ENCODE results near the gene ACO2.

Gene ACO2

DNA sequence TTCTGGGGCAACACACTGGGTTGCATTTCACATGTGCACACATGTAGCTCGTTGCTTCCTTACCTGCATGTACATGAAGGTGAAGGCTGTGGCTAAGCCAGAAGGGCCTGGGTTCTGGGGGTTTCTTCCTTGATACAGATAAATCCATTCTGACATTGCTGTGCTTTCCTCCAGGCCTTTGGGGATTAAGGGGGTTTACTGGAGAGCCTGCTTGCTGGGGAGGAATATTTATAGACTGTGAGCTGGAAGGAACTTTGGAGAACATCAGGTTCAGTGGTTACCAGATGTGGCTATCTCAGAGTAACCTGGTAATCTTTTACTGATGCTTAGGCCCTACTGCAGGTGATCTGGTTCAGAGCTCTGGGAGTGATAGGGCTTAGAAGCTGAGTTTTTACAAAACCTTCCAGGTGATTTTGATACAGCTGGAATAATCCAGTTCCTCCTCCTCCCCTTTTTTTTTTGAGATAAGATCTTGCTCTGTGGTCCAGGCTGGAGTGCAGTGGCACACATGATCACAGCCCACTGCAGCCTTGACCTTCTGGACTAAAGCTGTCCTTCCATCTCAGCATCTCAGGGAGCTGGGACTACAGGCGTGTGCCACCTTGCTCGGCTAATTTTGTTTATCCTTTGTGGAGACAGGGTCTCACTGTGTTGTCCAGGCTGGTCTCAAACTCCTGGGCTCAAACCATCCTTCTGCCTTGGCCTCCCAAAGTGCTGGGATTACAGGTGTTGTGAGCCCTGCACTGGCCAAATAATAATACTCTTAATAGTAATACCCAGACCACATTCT is 19.9 kb downstream of the ACO2 start:
- DNase-seq (ENCODE audit: low spot score): no peak

DNA sequence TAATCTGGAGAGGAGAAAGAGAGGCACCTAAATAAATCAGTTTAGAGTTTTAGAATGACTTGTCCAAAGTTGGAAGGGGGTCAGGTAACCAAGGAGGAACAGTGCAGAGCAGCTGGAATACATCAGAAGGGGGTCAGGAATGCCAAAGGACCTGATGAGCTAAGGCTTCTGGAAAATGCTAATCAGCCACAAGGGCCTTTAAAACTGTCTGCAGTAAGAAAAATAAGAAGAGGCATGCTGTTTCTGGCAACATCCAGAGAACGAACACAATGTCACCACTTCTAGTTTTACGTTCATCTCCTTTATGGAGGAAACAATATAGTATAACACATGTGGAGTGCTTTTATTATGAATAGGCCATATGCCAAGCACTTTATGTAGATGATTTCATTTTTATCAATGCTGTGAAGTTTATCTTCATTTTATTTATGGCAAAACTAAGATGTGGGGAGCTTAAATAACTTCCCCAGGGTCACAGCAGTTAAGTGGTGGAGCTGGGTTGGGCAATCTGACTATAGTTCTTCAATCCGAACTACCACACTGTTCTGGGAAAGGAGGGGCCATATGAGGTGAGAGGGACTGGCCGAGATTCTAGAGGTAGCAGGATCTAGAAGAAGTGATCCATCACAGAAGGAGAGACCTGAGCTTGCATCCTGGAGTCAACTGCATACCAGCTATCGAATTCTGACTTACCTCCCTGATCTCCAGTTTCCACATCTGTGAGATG is 22.6 kb downstream of the ACO2 start:
- DNase-seq (ENCODE audit: low spot score): no peak

DNA sequence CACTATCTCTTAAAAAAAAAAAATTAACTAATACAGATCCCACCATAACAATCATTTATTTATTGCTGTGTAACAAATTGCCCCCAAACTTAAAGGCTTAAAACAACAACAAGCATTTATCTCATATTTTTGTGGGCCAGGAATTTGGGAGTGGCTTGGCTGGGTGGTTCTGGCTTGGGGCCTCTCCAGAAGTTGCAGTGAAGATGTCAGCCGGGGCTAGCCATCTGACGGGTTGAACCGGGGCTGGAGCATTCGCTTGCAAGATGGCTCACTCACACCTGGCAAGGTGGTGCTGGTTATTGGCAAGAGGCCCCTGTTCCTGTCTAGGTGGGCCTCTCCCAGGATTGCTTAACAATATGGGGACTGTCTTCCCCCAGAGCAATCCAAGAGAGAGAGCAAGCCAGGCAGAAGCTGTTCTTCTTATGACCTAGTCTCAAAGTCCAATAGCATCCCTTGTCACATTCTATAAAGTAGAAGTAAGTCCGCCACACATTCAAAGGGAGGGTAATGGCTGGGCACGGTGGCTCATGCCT is 29.5 kb downstream of the ACO2 start:
- DNase-seq (ENCODE audit: low spot score): no peak

DNA sequence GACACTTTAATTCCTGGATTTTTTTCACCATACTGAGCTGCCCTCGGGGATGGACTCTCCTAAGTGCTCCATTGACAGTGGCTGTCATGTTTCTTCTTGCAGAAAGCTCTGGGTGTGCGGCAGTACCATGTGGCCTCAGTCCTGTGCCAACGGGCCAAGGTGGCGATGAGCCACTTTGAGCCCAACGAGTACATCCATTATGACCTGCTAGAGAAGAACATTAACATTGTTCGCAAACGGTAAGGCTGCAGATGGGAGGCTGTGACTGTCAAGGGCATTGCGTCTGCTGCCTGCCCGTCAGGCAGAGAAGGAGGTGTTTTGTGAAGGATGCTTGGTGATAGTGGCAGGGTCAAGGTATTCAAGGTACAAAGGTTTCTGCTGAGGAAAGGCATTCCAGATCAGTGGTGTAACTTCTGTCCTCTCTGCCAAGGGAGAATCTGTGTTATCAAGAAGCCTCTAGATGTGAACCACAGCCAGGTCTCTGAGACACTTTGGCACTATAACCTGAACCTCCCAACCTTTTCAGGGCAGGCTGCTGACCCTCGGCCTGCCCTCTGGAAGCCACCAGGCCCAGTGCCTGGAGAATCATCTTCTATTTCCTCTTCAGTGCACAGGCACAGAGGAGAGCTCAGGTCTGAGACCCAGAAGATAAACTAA is 30.8 kb downstream of the ACO2 start:
- no peak for DNase-seq (ENCODE audit: low spot score)

DNA sequence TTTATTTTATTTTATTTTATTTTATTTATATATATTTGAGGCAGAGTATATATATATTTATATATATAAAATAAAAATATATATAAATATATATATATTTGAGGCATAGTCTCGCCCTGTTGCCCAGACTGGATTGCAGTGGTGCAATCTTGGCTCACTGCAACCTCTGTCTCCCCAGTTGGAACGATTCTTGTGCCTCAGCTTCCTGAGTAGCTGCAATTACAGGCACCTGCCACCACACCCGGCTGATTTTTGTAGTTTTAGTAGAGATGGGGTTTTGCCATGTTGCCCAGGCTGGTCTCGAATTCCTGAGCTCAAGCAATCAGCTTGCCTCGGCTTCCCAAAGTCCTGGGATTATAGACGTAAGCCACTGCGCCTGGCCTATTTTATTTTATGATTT is 31.4 kb downstream of the ACO2 start:
- no peak for DNase-seq (ENCODE audit: low spot score)

DNA sequence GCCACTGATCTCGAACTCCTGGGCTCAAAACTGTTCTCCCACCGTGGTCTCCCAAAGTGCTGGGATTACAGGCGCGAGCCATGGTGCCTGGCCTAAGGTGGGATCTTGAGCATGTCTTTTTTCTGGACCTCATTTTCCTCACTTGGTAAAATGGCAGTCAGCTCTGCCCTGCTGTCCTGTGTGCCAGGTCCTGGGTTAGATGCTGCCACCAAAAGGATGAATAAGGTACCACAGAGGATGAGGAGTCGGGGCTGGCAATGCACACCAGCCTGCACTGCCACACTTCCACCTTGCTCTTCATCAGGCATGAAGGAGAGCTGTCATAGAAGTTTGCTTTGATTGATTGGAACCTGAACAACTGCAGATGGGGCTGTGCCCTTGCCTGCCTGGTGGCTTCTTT is 32.3 kb downstream of the ACO2 start:
- peak; percentile 52 for DNase-seq (ENCODE audit: low spot score)

DNA sequence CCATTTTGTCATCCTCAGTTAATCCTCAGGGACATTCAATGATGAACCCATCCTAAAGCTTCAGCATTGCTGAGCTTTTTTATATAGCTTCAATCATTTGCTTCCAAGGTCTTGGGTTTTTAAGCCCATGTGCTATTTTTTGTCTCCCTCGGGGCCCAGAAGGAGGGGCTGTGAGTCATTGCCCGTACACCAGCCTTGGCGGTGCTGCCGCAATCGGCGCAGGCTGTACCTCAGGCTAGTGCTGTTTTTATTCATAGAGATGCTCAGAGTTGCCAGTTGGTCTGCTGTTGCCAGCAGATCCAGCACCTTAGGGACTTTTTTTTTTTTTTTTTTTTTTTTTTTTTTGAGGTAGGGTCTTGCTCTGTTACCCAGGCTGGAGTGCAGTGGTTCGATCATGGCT is 35.5 kb downstream of the ACO2 start:
- no peak for DNase-seq (ENCODE audit: low spot score)

DNA sequence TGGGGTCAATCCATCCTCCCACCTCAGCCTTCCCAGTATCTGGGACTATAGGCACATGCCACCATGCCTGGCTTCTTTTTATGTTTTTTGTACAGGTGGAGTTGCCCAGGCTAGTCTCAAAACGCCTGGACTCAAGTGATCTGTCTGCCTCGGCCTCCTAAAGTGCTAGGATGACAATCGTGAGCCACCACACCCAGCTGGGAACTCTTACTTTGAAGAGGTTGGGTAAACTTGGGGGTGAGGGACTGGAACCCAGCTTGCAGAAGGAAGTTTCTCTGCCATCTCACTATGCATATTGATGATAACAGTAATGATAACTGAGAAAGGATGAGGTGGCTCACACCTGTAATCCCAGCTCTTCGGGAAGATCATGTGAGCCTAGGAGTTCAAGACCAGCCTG is 35.9 kb downstream of the ACO2 start:
- no peak for DNase-seq (ENCODE audit: low spot score)

DNA sequence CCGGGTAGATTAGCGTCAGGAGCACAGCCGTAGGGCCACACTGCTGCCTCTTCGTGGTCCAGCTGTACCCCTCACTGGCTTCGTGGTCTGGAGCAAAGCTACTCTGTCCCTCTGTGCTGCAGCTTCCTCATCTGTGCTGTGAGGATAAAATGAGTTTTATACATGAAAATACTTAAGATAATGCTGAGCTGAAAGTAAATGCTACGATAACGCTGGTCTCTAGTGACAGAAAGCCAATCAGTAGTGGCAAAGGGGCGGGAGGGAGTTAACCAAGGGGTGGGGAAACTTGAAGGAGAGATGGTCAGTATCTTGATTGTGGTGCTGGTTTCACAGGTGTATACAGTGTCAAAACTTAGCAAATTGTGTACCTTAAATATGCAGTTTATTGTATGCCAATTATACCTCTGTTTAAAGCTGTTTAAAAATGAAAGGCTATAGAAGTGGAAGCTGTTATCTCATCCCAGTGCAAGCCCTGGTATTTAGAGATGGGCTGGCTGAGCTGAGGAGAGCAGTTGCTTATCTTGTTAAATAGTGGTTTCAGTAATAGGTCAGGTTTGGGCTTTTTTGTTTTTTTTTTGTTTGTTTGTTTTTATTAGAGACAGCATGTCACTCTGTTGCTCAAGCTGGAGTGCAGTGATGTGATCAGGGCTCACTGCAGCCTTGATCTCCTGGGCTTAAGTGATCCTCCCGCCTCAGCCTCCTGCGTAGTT is 36.7 kb downstream of the ACO2 start:
- no peak for DNase-seq (ENCODE audit: low spot score)

DNA sequence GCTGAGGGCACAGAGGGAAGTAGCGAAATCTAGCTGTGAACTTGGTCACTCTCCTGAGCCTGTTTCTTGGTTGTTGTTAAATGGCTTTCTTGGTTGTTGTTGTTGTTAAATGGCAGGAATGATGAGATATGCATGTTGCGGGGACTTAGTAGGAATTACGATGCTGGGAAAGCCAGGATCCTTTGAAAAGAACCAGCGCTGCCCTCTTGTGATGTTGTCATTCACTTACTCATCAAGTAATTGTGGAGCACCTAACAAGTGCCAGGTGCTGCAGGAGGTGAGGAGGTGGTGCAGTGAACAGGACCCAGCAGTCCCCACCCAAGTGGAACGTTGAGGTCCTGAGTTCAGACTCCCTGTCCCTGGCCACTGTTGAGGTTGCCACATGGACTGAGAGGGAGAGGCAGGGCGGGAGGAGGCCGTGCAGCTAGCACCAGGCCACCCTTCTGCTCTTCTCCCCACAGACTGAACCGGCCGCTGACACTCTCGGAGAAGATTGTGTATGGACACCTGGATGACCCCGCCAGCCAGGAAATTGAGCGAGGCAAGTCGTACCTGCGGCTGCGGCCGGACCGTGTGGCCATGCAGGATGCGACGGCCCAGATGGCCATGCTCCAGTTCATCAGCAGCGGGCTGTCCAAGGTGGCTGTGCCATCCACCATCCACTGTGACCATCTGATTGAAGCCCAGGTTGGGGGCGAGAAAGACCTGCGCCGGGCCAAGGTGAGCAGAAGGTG is 38.6 kb downstream of the ACO2 start:
- no peak for DNase-seq (ENCODE audit: low spot score)

DNA sequence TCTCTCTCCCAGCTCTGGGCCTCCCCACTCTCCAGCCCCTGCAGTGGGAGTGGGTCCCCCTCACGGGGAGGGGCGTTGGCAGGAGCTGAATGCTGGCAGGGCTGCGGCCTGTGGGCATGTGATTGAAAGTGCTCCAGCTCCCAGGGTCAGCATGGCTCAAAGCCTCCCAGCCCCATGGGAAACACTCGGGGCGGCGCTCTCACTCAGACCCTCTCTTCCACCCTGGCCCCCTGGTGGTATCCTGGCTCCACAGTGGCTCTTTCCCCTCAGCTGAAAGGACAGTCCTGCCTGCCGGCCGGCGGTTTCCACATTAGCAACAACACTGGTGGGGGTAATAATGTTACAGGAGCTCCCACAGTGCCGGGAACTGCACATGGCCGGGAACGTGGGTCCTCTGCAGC is 39.9 kb downstream of the ACO2 start:
- DNase-seq (ENCODE audit: low spot score): no peak

DNA sequence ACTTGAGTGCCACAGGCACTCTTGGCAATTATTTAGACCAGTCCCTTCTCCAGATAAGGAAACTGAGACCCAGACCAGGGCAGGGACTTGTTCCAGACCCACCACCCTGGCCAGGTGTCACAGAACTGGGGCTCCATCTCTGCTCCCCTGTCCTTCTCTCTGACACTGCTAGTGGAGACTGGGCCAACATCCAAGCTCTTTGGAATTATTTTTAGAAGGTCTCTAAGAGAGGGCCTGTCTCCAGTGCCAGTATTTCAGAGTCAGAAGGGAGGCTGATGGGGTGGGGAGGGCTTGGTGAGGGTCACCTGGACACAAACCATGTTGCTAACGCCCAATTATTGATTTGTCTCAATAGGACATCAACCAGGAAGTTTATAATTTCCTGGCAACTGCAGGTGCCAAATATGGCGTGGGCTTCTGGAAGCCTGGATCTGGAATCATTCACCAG is 42.6 kb downstream of the ACO2 start:
- no peak for DNase-seq (ENCODE audit: low spot score)

DNA sequence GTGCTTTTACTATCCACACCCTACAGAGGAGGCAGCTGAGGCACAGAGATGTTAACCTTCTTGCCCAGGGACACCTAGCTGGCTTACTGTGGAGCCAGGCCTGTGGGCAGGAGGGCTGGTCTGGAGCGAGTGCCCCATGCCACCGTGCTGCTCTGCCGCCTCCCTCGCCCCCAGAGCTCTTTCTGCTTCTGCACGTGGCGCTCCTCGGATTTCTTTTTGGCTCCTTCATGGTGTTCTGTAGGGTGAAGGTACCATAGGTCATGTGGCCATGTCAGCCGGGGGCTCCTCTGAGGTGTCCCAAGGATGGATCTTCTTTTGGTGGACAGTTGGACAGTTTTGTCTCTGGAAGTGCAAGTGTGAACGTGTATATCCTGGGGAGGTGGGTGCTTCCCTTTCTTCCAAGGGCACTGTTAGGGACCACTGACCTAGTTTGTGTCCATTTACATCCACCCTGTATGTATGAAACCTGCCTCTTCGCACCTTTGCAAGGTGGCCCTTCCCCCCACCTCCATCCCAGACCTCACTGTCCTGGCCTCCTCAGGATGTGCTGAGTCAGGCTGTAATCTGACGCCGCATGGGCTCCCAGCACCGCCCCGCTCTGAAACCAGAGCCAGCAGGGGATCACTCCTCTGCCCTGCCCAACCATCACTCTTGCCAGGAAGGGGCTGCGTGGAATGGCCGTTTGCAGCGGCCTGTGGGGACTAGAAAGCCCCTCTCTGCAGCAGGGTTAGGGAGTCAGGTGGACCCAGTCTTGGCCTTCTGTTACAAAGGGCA is 43.7 kb downstream of the ACO2 start:
- DNase-seq (ENCODE audit: low spot score): peak; percentile 68

DNA sequence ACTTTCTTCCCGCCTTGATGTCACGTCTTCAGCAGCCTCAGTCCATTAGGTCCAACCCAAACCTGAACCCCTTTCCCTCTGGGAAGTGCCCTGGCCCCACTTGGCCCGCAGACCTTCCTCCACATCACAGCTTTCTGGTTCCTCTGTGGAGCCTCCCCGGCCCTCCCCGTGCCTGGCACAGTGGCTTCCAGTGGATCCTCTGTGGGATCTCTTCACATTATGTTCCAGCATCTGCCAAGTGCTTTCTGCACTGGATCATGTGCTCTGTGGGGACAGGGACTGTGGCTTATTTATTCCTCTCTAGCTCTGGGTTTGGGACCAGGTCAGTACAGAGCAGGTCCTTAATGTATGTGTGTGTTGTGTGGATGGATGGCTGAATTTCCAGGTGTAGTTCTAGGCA is 44.5 kb downstream of the ACO2 start:
- no peak for DNase-seq (ENCODE audit: low spot score)

DNA sequence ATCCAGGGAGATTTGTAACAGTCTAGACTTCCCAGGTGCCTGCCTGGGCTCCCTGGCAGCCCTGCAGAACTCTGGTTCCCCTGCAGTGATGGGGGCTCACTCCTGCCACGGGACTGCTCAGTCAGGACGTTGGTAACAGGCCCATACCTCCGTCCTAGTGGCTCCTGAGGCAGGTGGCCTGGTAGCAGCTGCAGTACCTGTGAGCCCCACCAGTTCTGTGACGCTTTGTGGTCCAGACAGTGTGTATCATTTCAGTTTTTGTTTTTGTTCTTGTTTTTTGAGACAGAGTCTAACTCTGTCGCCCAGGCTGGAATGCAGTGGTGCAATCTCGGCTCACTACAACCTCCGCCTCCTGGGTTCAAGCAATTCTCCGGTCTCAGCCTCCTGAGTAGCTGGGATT is 47.5 kb downstream of the ACO2 start:
- DNase-seq (ENCODE audit: low spot score): no peak

DNA sequence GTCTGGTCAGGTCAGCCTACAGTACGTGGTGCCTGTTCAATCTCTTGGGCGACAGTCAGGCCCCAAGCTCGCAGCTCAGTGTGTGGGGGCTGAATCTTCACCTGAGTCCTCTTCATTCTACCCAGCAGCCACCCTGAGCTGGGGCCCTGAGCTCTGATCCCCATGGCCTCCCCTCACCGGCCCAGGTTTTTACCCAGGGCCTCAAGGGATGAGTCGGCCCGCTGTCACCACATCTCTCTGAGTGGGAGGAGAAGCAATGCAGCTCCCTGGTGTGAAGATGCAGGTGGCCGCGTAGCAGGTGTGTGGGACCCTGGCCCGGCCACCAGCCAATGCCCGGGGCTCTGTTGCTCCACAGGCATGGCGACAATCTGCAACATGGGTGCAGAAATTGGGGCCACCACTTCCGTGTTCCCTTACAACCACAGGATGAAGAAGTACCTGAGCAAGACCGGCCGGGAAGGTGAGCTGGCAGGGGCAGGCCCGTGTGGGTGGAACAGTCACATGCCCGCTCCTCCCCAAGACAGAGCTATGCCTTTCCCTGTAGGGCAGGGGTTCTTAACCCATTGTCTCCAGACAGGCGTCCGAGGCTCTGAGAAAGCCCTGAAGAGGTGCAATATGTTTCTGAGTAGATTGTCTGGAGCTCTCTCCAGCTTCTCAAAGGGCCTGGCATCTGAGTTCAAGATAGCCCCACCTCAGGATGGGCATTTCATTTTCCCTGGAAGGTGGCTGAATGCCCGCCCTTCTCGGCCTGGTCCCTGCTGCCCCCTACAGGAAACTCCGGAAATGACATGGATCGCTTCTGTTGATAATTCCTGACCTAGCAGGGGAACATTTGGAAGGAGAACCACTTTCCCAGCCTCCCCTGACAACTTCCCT is 48.5 kb downstream of the ACO2 start:
- peak; percentile 68 for DNase-seq (ENCODE audit: low spot score)

DNA sequence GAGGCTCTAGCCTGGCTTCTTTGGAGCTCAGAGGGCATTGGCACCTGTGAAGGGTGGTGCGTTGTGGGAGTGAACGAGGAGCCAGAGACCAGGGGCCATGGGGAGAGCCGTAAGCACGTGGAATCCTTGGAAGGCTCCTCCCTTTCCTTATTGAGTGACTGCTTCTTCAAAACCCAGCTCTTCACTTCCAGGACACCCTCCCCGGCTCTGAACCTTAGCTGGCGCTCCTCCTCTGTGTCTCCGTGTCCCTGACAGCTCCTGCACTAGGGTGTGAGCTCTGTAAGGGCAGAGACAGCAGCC is 49.1 kb downstream of the ACO2 start:
- DNase-seq (ENCODE audit: low spot score): no peak

DNA sequence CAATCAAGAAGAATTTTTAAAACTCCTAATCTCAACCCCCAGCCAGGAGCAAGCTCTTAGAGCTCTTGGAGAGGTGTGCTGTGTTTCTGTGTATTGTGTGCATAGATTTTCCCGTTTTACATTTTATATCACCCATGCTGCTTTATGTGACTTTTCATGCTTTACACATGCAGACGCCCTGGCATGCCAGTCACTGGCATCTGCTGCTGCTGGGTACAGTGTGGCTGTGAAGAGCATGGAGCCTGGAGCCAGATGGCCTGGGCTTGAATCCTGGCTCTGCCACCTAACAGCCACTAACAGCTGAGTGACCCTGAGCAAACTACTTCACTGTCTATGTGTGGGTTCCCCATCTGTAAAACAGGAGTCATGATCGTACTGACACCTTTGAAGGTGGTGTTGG is 52.2 kb downstream of the ACO2 start:
- no peak for DNase-seq (ENCODE audit: low spot score)

DNA sequence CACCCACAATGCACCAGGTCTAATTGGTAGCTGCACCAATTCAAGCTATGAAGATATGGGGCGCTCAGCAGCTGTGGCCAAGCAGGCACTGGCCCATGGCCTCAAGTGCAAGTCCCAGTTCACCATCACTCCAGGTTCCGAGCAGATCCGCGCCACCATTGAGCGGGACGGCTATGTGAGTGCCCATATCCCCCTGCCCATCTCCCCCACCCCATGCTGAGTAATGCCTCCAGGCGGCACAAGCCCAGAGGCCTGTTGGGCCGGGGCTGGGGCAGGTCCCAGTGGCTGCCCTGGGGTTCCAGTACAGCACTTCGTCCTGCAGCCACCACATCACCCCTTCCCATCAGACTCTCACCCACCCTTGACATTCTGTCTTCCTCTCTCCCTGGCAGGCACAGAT is 53.9 kb downstream of the ACO2 start:
- no peak for DNase-seq (ENCODE audit: low spot score)
